ENCODE measurements around the gene GRID1. TPM values are rescaled to one million over a fixed set of nuclear protein-coding genes. Genes with fewer than 3 reads are reported as not detected.

The GRID1 gene
- polyA plus RNA-seq, 1 donor (not counting 4 experiments of a cell fraction or from before 2014, with no cell fraction given) = 0.01 TPM

DNA sequence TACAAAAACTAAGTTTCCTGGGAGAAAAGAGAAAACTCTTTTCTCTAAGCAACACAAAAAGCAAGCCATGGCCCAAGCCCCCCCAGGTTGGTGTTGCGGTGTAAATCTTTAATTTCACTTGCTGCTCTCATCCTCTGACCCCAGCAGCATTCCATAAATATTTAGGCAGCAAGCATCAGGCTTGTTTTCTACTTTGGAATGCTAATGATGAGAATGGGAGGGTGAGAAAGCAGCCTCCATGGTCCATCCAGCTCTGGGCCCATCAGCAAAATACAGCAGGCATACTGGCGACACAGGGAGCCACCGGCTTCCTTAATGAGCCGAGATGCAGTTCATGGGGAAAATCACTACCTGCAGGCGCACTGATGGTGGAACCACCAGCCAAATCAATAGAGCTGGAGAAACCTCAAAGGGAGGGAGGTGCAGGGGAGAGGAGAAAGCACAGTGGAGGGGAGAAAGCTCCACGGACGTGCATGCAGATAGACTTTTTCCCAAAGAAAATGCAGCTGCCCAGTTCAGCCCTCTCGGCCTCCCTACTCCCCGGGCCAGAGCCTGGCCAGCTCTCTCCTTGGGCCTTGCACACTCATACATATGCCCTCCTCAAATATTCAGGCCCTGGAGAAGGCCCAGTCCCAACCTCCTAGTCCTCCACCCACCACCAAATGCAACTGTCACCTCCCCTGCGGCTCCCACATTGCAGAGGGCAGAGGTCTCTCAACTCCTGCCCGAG is 131.9 kb downstream of the GRID1 start:
- FAIRE-seq = no peak
- Histone ChIP-seq H3K4me1 (ENCODE audit: control insufficient read depth, extremely low read depth, insufficient read depth, low read length) (no peaks in the 10 kb centered on the region), H4K20me1 (ENCODE audit: control insufficient read depth, extremely low read depth, insufficient read depth, low read length) (no peaks in the 10 kb centered on the region), H3K9me3 (ENCODE audit: control insufficient read depth, low read depth, low read length) (no peaks in the 10 kb centered on the region), H3K27me3 (ENCODE audit: control insufficient read depth, extremely low read depth, insufficient read depth, low read length) (no peaks in the 10 kb centered on the region), H3K79me2 (ENCODE audit: control insufficient read depth, insufficient read depth, low read length) (no peaks in the 10 kb centered on the region), H3K36me3 (ENCODE audit: control insufficient read depth in 2 of 2, extremely low read depth in 1 of 2, insufficient read depth in 2 of 2, low read length in 2 of 2) (no peaks in the 10 kb centered on the region), H3K4me2 (ENCODE audit: control insufficient read depth, extremely low read depth, insufficient read depth, low read depth, low read length) (no peak overlapping the region), H3K9me1 (ENCODE audit: control insufficient read depth, extremely low read depth, insufficient read depth, low read length) (no peaks in the 10 kb centered on the region), H2AFZ (ENCODE audit: control insufficient read depth, low read length) (no peak overlapping the region), H3K9ac (ENCODE audit: control insufficient read depth, extremely low read depth, insufficient read depth, low read length) (no peak overlapping the region), H3K4me3 (ENCODE audit: control insufficient read depth in 2 of 3, extremely low read depth in 1 of 3, insufficient read depth in 2 of 3, low read depth in 1 of 3, low read length in 3 of 3) (no peak overlapping the region), H3K27ac (ENCODE audit: control insufficient read depth, insufficient read depth, low read length) (no peak overlapping the region)
- no peak for TF ChIP-seq EZH2 (IDR thresholded peaks at IDR 0.05; ENCODE audit: low read length)
- DNase-seq (ENCODE audit: low read depth, low spot score) = no peak
- dilution Hi-C loops (cut with MboI; ENCODE audit: extremely low pct_ligation_motif_present, low sequenced_read_pairs) = no loop called here

DNA sequence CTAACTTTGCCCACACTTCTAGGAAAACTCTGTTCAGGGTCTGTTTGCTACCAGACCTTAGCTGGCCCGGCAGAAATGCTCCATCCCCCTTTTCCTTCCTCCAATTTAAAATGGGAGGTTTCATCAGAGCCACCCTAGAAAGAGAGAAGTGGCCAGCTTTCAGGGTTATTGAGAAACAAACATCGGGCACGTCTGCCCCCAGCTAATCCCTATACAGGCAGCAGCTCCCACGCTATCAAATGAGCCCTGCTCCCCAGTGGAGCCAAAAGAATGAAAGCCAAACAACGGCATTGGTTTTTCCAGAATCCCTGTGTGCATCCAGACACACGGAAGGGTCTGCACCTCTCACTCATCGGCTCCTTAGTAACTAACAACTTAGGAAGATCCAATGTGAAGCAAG is 132.5 kb downstream of the GRID1 start:
- Histone ChIP-seq H3K27me3 (ENCODE audit: control insufficient read depth, extremely low read depth, insufficient read depth, low read length) (no peaks in the 10 kb centered on the region), H3K9me1 (ENCODE audit: control insufficient read depth, extremely low read depth, insufficient read depth, low read length) (no peaks in the 10 kb centered on the region), H3K36me3 (ENCODE audit: control insufficient read depth in 2 of 2, extremely low read depth in 1 of 2, insufficient read depth in 2 of 2, low read length in 2 of 2) (no peaks in the 10 kb centered on the region), H3K9me3 (ENCODE audit: control insufficient read depth, low read depth, low read length) (no peaks in the 10 kb centered on the region), H3K4me3 (ENCODE audit: control insufficient read depth in 2 of 3, extremely low read depth in 1 of 3, insufficient read depth in 2 of 3, low read depth in 1 of 3, low read length in 3 of 3) (no peak overlapping the region), H4K20me1 (ENCODE audit: control insufficient read depth, extremely low read depth, insufficient read depth, low read length) (no peaks in the 10 kb centered on the region), H3K79me2 (ENCODE audit: control insufficient read depth, insufficient read depth, low read length) (no peaks in the 10 kb centered on the region), H3K27ac (ENCODE audit: control insufficient read depth, insufficient read depth, low read length) (no peak overlapping the region), H3K9ac (ENCODE audit: control insufficient read depth, extremely low read depth, insufficient read depth, low read length) (no peak overlapping the region), H3K4me1 (ENCODE audit: control insufficient read depth, extremely low read depth, insufficient read depth, low read length) (no peaks in the 10 kb centered on the region), H3K4me2 (ENCODE audit: control insufficient read depth, extremely low read depth, insufficient read depth, low read depth, low read length) (no peak overlapping the region), H2AFZ (ENCODE audit: control insufficient read depth, low read length) (no peak overlapping the region)
- dilution Hi-C loops (cut with MboI; ENCODE audit: extremely low pct_ligation_motif_present, low sequenced_read_pairs) = no loop called here
- no peak for DNase-seq (ENCODE audit: low read depth, low spot score)
- no peak for FAIRE-seq
- no peak for TF ChIP-seq EZH2 (IDR thresholded peaks at IDR 0.05; ENCODE audit: low read length)
- TF ChIP-seq, protein P1, sequence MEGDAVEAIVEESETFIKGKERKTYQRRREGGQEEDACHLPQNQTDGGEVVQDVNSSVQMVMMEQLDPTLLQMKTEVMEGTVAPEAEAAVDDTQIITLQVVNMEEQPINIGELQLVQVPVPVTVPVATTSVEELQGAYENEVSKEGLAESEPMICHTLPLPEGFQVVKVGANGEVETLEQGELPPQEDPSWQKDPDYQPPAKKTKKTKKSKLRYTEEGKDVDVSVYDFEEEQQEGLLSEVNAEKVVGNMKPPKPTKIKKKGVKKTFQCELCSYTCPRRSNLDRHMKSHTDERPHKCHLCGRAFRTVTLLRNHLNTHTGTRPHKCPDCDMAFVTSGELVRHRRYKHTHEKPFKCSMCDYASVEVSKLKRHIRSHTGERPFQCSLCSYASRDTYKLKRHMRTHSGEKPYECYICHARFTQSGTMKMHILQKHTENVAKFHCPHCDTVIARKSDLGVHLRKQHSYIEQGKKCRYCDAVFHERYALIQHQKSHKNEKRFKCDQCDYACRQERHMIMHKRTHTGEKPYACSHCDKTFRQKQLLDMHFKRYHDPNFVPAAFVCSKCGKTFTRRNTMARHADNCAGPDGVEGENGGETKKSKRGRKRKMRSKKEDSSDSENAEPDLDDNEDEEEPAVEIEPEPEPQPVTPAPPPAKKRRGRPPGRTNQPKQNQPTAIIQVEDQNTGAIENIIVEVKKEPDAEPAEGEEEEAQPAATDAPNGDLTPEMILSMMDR (optimal IDR thresholded peaks at IDR 0.05 in 1 of 3, IDR thresholded peaks at IDR 0.05 in 1 of 3, conservative IDR thresholded peaks at IDR 0.05 in 1 of 3; ENCODE audit: extremely low read depth in 1 of 3, insufficient read depth in 2 of 3, low read length in 3 of 3) = no peak

DNA sequence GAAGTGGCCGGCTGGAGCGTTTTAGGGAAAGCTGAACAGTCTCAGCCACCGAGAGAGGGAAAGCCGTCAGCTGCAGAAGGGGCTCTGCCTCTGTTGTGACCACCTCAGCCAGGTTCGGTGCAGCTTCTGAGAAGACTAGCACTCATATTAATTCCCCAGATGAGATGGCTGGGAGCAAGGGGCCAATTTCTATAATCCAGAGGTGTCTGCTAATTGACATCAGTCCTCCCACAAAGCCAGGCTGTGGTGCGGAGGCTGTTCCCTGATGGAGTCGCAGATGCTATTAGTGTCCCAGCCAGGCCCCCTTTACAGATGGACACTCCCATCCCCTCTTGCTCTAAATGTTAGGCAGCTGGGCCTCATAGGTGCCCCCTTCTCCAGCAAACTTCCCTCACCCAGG is 133.5 kb downstream of the GRID1 start:
- no peaks in the 10 kb centered on the region for H4K20me1 ChIP-seq (ENCODE audit: control insufficient read depth, extremely low read depth, insufficient read depth, low read length)
- H3K79me2 ChIP-seq (ENCODE audit: control insufficient read depth, insufficient read depth, low read length) = no peaks in the 10 kb centered on the region
- H2AFZ ChIP-seq (ENCODE audit: control insufficient read depth, low read length) = no peak overlapping the region
- H3K4me3 ChIP-seq (ENCODE audit: control insufficient read depth in 2 of 3, extremely low read depth in 1 of 3, insufficient read depth in 2 of 3, low read depth in 1 of 3, low read length in 3 of 3) = no peak overlapping the region
- no peaks in the 10 kb centered on the region for H3K36me3 ChIP-seq (ENCODE audit: control insufficient read depth in 2 of 2, extremely low read depth in 1 of 2, insufficient read depth in 2 of 2, low read length in 2 of 2)
- no peak overlapping the region for H3K27ac ChIP-seq (ENCODE audit: control insufficient read depth, insufficient read depth, low read length)
- no peak for DNase-seq (ENCODE audit: low read depth, low spot score)
- no peak overlapping the region for H3K9ac ChIP-seq (ENCODE audit: control insufficient read depth, extremely low read depth, insufficient read depth, low read length)
- no peaks in the 10 kb centered on the region for H3K4me1 ChIP-seq (ENCODE audit: control insufficient read depth, extremely low read depth, insufficient read depth, low read length)
- FAIRE-seq = no peak
- no peaks in the 10 kb centered on the region for H3K9me3 ChIP-seq (ENCODE audit: control insufficient read depth, low read depth, low read length)
- H3K4me2 ChIP-seq (ENCODE audit: control insufficient read depth, extremely low read depth, insufficient read depth, low read depth, low read length) = no peak overlapping the region
- TF ChIP-seq, protein P1 (optimal IDR thresholded peaks at IDR 0.05 in 1 of 3, IDR thresholded peaks at IDR 0.05 in 1 of 3, conservative IDR thresholded peaks at IDR 0.05 in 1 of 3; ENCODE audit: extremely low read depth in 1 of 3, insufficient read depth in 2 of 3, low read length in 3 of 3) = no peak
- no peak for TF ChIP-seq EZH2 (IDR thresholded peaks at IDR 0.05; ENCODE audit: low read length)
- H3K9me1 ChIP-seq (ENCODE audit: control insufficient read depth, extremely low read depth, insufficient read depth, low read length) = no peaks in the 10 kb centered on the region
- H3K27me3 ChIP-seq (ENCODE audit: control insufficient read depth, extremely low read depth, insufficient read depth, low read length) = no peaks in the 10 kb centered on the region
- dilution Hi-C loops (cut with MboI; ENCODE audit: extremely low pct_ligation_motif_present, low sequenced_read_pairs) = no loop called here
